GM19351 (cell line): ENCODE measurements around the gene TLX2.

ENCODE experiments used
- ATAC-seq: cut with Tn5 transposase; IDR thresholded peaks from one replicate; pipeline ENCODE4 v1.9.1; 2021; ENCODE audit warnings: mild to moderate bottlenecking, moderate library complexity; ENCODE audit not compliant: unreplicated experiment

Gene TLX2

GRCh38 chr2:74496997-74497776 lies 17.1 kb upstream of the TLX2 start:
- no peak for ATAC-seq

- no peak for ATAC-seq
Measured at GRCh38 chr2:74497777-74498499, 16.3 kb upstream of the TLX2 start.

GRCh38 chr2:74498500-74499266 lies 15.6 kb upstream of the TLX2 start:
- no peak for ATAC-seq

GRCh38 chr2:74499267-74499939 lies 14.8 kb upstream of the TLX2 start, which contains the start of gene LBX2:
Gene LBX2 (minus strand): TSS chr2:74499603. CDS start chr2:74499537, 66 bp downstream.
- no peak for ATAC-seq

DNA sequence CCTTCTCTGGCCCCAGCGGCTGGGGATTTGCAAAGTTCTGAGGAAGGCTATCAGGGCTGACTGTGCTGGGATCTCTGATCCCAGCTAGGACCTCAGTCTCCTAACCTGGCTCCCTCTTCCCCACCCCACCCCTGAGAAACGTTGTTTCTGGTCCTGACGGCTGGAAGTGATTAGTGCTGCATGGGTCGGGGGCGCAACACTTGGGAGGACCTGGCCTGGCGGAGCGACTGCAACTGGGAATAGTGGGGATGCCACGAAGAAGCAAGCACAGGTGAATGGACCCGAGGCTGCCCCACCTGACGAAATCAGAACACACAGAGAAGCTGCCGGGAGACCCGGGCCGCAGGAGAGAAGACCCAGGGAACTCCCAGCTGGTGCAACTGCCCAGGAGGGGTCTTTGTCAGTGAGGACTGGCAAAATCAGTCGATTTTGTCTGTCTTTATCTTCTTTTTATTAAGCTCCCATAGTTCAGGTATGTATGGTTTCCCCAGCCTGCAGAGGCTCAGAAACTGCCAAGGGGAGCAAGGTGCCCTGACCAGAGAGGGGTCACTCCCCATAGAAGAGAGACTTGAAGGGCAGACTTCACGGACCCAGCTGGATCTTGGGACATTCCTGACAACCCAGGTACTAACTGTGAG lies 14.2 kb upstream of the TLX2 start:
- no peak for ATAC-seq

GRCh38 chr2:74500578-74500946 lies 13.7 kb upstream of the TLX2 start:
- no peak for ATAC-seq

DNA sequence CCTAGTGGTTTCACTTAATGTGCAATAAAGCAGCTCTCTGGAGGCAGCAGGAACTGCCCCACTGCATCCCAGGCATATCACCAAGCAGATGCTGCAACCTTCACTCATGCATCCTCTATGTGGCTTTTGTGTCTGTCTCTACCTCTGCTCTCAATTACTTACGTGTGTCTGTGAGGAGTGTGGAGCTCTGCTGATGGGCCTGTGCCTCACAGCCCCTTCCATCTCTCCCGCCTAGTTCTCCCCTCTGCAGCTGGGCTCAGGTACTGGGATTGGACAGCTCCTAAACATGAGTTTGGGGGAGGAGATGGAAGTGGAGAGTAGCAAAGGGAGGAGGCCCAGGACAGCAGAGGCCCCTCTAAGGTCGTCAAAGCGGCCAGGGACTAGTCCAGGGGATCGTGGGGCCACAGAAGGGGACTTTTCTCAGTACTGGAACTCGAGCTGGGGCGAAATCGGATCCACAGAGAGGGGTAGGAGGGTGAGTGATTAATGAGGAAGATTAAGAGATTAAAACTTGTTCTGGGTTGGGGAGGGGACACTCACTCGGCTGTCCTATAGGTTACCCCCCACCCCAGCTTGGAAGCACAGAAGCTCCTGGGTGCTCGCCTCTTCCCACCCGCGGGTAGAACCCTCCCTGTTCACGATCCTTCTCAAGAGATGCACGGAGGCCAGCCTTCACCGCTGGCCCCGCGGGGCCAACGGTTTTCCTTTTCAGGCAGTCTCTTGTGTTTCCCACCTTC lies 12.7 kb upstream of the TLX2 start:
- no peak for ATAC-seq

GRCh38 chr2:74502147-74502719 lies 12.0 kb upstream of the TLX2 start:
- ATAC-seq = no peak

- ATAC-seq = peak; percentile 29
Measured at GRCh38 chr2:74502720-74503505, 11.3 kb upstream of the TLX2 start.

DNA sequence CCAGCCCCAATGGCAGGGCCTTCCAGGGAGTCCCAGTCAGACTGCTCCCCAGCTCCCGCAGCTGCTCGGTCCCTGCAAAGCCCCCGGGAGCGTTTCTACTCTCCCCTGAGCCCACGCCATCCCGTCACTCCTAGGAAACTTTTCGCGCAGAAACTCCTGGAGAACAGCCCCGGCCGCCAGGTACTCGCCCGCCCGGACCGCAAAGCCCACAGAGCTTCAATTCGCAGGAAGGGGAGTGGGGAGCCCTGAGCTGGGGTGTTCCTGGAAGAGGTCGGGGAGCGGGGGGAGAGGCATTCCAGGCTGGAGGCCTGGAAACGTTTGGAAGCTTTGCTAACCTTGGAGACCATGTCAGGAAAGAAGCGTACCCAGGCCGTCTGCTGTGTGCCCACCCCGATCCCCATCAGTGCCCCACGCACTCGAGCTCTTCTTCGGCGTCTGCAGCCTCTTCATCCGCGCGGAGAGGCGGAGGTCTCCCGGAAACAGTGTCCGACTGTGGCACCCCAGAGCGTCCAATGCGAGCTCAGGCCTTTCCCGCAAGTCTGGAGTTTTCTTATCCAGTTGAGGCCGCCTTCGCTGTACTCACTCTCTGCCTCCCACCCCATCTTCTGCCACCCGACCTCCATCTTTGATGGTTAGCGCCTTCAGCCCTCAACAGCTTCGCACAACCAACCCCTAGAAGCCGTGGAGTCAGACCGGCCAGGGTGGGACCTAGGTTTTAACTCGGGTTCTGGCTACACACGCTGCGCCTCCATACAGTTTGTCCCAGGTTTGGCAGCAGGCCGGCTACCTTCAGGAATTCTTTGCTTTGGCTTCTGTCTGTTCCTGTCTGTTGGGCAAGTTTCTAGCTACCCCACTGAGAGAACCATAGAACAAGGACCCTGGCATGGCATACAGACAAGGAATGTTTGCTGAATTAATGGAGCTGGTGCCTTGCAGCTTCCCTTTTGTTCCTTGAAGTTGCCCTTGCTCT lies 10.5 kb upstream of the TLX2 start:
- ATAC-seq = no peak

DNA sequence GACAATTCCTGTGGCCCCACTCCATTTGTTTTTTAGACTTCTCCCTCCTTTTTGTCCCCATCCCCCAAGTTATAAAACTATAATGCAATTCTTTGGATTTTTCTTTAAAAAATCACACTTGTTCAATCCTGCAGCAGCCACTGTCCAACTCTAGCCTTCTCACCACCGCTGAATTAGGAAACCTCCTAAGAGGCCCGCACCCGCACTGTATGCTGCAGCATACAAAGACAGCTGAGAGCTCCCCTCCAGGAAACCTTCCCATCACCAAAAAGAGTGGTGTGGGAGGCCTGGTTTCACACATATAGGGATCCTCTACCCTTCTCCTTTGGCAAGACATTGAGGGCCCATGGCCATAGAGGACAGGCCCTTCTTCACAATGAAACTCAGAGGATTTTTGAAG lies 9.7 kb upstream of the TLX2 start:
- ATAC-seq = no peak

- no peak for ATAC-seq
Measured at GRCh38 chr2:74505448-74506246, 8.6 kb upstream of the TLX2 start.

GRCh38 chr2:74507145-74507925 lies 6.9 kb upstream of the TLX2 start, which contains the start of gene PCGF1:
Gene PCGF1 (minus strand): TSS chr2:74507695. CDS start chr2:74507668, 27 bp downstream.
- peak; percentile 90 for ATAC-seq

DNA sequence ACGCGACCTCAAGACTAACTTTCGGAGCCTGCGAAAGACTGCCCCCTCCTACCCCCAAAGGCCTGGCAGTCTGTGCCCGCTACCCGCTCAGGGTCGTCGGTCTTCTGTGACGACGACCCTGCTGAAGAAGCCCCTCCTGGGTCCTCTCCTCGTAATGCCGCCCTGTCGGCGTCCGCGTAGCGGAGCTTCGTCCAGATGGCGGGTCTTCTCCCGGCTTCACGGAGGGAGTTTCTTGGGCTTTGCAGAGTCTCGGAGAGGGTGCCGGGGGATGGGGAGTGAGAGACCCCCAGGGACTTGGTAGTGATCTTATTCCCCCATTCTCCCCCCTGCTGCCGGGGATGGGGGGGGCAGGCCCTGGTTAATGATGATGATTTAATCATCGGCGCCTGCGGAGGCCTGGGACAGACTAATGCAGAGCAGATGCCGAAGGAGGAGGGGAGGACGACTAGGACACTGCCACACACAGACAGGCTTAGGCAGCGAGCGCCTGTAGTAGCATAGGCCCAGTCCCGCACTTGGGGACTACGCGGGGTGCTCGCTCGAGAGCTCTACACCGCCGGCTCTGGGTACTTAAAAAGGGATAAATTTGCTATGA lies 6.2 kb upstream of the TLX2 start:
- peak; percentile 16 for ATAC-seq

GRCh38 chr2:74510272-74510671 lies 4.0 kb upstream of the TLX2 start:
- ATAC-seq = no peak
